ENCODE measurements around the gene GMPPA. TPM values are rescaled to one million over a fixed set of nuclear protein-coding genes. Genes with fewer than 3 reads are reported as not detected.

The GMPPA gene
- total and polyA plus RNA-seq, 4 donors = 19.0 to 29.8 (median 21.4) TPM

GRCh38 chr2:219552382-219553167 is 53.9 kb downstream of the GMPPA start:
- Histone ChIP-seq H3K36me3 (ENCODE audit: control insufficient read depth, insufficient read depth, low read length) (peaks cover 68% of the 10 kb centered on the region), H3K27ac (ENCODE audit: low read depth, low read length) (no peak overlapping the region), H3K9me3 (ENCODE audit: control insufficient read depth, insufficient read depth, low read length) (no peaks in the 10 kb centered on the region), H3K4me3 (ENCODE audit: low read depth, low read length) (peak overlapping the region; percentile 64), H3K27me3 (ENCODE audit: control insufficient read depth, insufficient read depth, low read length) (peaks cover 3% of the 10 kb centered on the region), H3K4me1 (ENCODE audit: control insufficient read depth, insufficient read depth, low read length) (peaks cover 38% of the 10 kb centered on the region)
- WGBS (ENCODE audit: insufficient coverage) = under 1% methylated on average over 99 of the region's 99 CpGs
- DNase-seq (ENCODE audit: low read depth in 4 of 6, low spot score in 6 of 6) = peak in 3 of 6 donors; percentile 83 to 96 (median 94)

- Histone ChIP-seq H3K9me3 (ENCODE audit: control insufficient read depth, insufficient read depth, low read length) (no peaks in the 10 kb centered on the region), H3K27ac (ENCODE audit: low read depth, low read length) (no peak overlapping the region), H3K36me3 (ENCODE audit: control insufficient read depth, insufficient read depth, low read length) (peaks cover 68% of the 10 kb centered on the region), H3K27me3 (ENCODE audit: control insufficient read depth, insufficient read depth, low read length) (peaks cover 3% of the 10 kb centered on the region), H3K4me3 (ENCODE audit: low read depth, low read length) (peak overlapping the region; percentile 64), H3K4me1 (ENCODE audit: control insufficient read depth, insufficient read depth, low read length) (peaks cover 38% of the 10 kb centered on the region)
- WGBS (ENCODE audit: insufficient coverage) = 28% methylated on average over 7 of the region's 7 CpGs
- DNase-seq (ENCODE audit: low read depth in 4 of 6, low spot score in 6 of 6) = no peak
Measured at GRCh38 chr2:219553168-219553417, 54.4 kb downstream of the GMPPA start.

- no peak overlapping the region for H3K4me3 ChIP-seq (ENCODE audit: low read depth, low read length)
- 78% methylated on average over 12 of the region's 12 CpGs for WGBS (ENCODE audit: insufficient coverage)
- peaks cover 3% of the 10 kb centered on the region for H3K27me3 ChIP-seq (ENCODE audit: control insufficient read depth, insufficient read depth, low read length)
- DNase-seq (ENCODE audit: low read depth in 4 of 6, low spot score in 6 of 6) = no peak
- H3K27ac ChIP-seq (ENCODE audit: low read depth, low read length) = no peak overlapping the region
- H3K4me1 ChIP-seq (ENCODE audit: control insufficient read depth, insufficient read depth, low read length) = peaks cover 38% of the 10 kb centered on the region
- H3K36me3 ChIP-seq (ENCODE audit: control insufficient read depth, insufficient read depth, low read length) = peaks cover 68% of the 10 kb centered on the region
- H3K9me3 ChIP-seq (ENCODE audit: control insufficient read depth, insufficient read depth, low read length) = no peaks in the 10 kb centered on the region
Measured at GRCh38 chr2:219553463-219553963, 54.8 kb downstream of the GMPPA start.

GRCh38 chr2:219554350-219554749 is 55.7 kb downstream of the GMPPA start:
- Histone ChIP-seq H3K27me3 (ENCODE audit: control insufficient read depth, insufficient read depth, low read length) (peaks cover 3% of the 10 kb centered on the region), H3K4me1 (ENCODE audit: control insufficient read depth, insufficient read depth, low read length) (peaks cover 38% of the 10 kb centered on the region), H3K9me3 (ENCODE audit: control insufficient read depth, insufficient read depth, low read length) (no peaks in the 10 kb centered on the region), H3K27ac (ENCODE audit: low read depth, low read length) (no peak overlapping the region), H3K4me3 (ENCODE audit: low read depth, low read length) (no peak overlapping the region), H3K36me3 (ENCODE audit: control insufficient read depth, insufficient read depth, low read length) (peaks cover 64% of the 10 kb centered on the region)
- WGBS (ENCODE audit: insufficient coverage) = 93% methylated on average over 11 of the region's 15 CpGs
- DNase-seq (ENCODE audit: low read depth in 4 of 6, low spot score in 6 of 6) = no peak

GRCh38 chr2:219555956-219556355 is 57.3 kb downstream of the GMPPA start:
- Histone ChIP-seq H3K27ac (ENCODE audit: low read depth, low read length) (no peak overlapping the region), H3K36me3 (ENCODE audit: control insufficient read depth, insufficient read depth, low read length) (peaks cover 53% of the 10 kb centered on the region), H3K4me1 (ENCODE audit: control insufficient read depth, insufficient read depth, low read length) (peaks cover 33% of the 10 kb centered on the region), H3K9me3 (ENCODE audit: control insufficient read depth, insufficient read depth, low read length) (no peaks in the 10 kb centered on the region), H3K4me3 (ENCODE audit: low read depth, low read length) (no peak overlapping the region), H3K27me3 (ENCODE audit: control insufficient read depth, insufficient read depth, low read length) (peaks cover 3% of the 10 kb centered on the region)
- DNase-seq (ENCODE audit: low read depth in 4 of 6, low spot score in 6 of 6) = no peak
- 96% methylated on average over 12 of the region's 20 CpGs for WGBS (ENCODE audit: insufficient coverage)

GRCh38 chr2:219556413-219556812 is 57.7 kb downstream of the GMPPA start:
- no peak overlapping the region for H3K4me3 ChIP-seq (ENCODE audit: low read depth, low read length)

More at GRCh38 chr2:219556413-219556812, 57.7 kb downstream of the GMPPA start:
- Histone ChIP-seq H3K4me1 (ENCODE audit: control insufficient read depth, insufficient read depth, low read length) (peaks cover 33% of the 10 kb centered on the region), H3K9me3 (ENCODE audit: control insufficient read depth, insufficient read depth, low read length) (no peaks in the 10 kb centered on the region), H3K27ac (ENCODE audit: low read depth, low read length) (no peak overlapping the region), H3K36me3 (ENCODE audit: control insufficient read depth, insufficient read depth, low read length) (peaks cover 55% of the 10 kb centered on the region), H3K27me3 (ENCODE audit: control insufficient read depth, insufficient read depth, low read length) (peaks cover 1% of the 10 kb centered on the region)
- WGBS (ENCODE audit: insufficient coverage) = 92% methylated on average over 19 of the region's 19 CpGs
- DNase-seq (ENCODE audit: low read depth in 4 of 6, low spot score in 6 of 6) = no peak

Small RNA genes lying within 50 kb of the gene (small RNA-seq; reads per million reads assigned to genes)
- not detected for gene MIR3132 (ENCODE audit: low replicate concordance)

Other genes starting within 250 kb of the GMPPA start
- 1 to 10 TPM in 1 of 2 donors, not detected in 1; 1.5 TPM for gene TUBA4B, start 245.6 kb upstream of the GMPPA start, total RNA-seq
- gene TUBA4B, start 245.6 kb upstream of the GMPPA start, polyA plus RNA-seq (ENCODE audit: insufficient read length in 2 of 2) = under 1 TPM; 0.38 to 0.39 TPM
- 10 to 100 TPM; 14.3 to 43.9 TPM for gene TUBA4A, start 245.0 kb upstream of the GMPPA start, total RNA-seq
- gene TUBA4A, start 245.0 kb upstream of the GMPPA start, polyA plus RNA-seq (ENCODE audit: insufficient read length in 2 of 2) = 10 to 100 TPM; 73.6 to 84.9 TPM
- gene DNAJB2, start 219.5 kb upstream of the GMPPA start, total RNA-seq = 100 to 1,000 TPM in 1 of 2 donors, 10 to 100 TPM in 1; 81.5 to 101 TPM
- gene DNAJB2, start 219.5 kb upstream of the GMPPA start, polyA plus RNA-seq (ENCODE audit: insufficient read length in 2 of 2) = 100 to 1,000 TPM; 163 to 186 TPM
- gene PTPRN, start 189.5 kb upstream of the GMPPA start, total RNA-seq = 10 to 100 TPM; 12.6 to 67.3 TPM
- gene PTPRN, start 189.5 kb upstream of the GMPPA start, polyA plus RNA-seq (ENCODE audit: insufficient read length in 2 of 2) = 10 to 100 TPM; 72.2 to 88.1 TPM
- 1 to 10 TPM; 1.1 to 2.8 TPM for gene RESP18, start 166.1 kb upstream of the GMPPA start, total RNA-seq
- 1 to 10 TPM; 6.6 to 7.0 TPM for gene RESP18, start 166.1 kb upstream of the GMPPA start, polyA plus RNA-seq (ENCODE audit: insufficient read length in 2 of 2)
- 10 to 100 TPM; 25.6 to 40.8 TPM for gene DNPEP, start 111.0 kb upstream of the GMPPA start, total RNA-seq
- 10 to 100 TPM; 40.2 to 57.2 TPM for gene DNPEP, start 111.0 kb upstream of the GMPPA start, polyA plus RNA-seq (ENCODE audit: insufficient read length in 2 of 2)
- gene DES, start 80.5 kb upstream of the GMPPA start, total RNA-seq = 1 to 10 TPM; 4.8 to 5.5 TPM
- gene DES, start 80.5 kb upstream of the GMPPA start, polyA plus RNA-seq (ENCODE audit: insufficient read length in 2 of 2) = 1 to 10 TPM; 3.5 to 8.8 TPM
- gene SPEG, start 64.0 kb upstream of the GMPPA start, total RNA-seq = 10 to 100 TPM; 12.2 to 20.8 TPM
- 10 to 100 TPM; 71.1 to 84.2 TPM for gene SPEG, start 64.0 kb upstream of the GMPPA start, polyA plus RNA-seq (ENCODE audit: insufficient read length in 2 of 2)
- 10 to 100 TPM in 1 of 2 donors, 1 to 10 TPM in 1; 8.2 to 18.8 TPM for gene ASIC4, start 15.6 kb downstream of the GMPPA start, total RNA-seq
- 10 to 100 TPM; 36.4 to 47.2 TPM for gene ASIC4, start 15.6 kb downstream of the GMPPA start, polyA plus RNA-seq (ENCODE audit: insufficient read length in 2 of 2)
- 10 to 100 TPM; 61.2 to 84.5 TPM for gene CHPF, start 44.9 kb downstream of the GMPPA start, total RNA-seq
- gene CHPF, start 44.9 kb downstream of the GMPPA start, polyA plus RNA-seq (ENCODE audit: insufficient read length in 2 of 2) = 10 to 100 TPM; 68.8 to 86.6 TPM
- gene TMEM198, start 45.1 kb downstream of the GMPPA start, total RNA-seq = 1 to 10 TPM; 4.7 to 5.3 TPM
- gene TMEM198, start 45.1 kb downstream of the GMPPA start, polyA plus RNA-seq (ENCODE audit: insufficient read length in 2 of 2) = 10 to 100 TPM; 18.7 to 19.0 TPM
- gene OBSL1, start 72.6 kb downstream of the GMPPA start, total RNA-seq = 100 to 1,000 TPM in 1 of 2 donors, 10 to 100 TPM in 1; 53.3 to 145 TPM
- gene OBSL1, start 72.6 kb downstream of the GMPPA start, polyA plus RNA-seq (ENCODE audit: insufficient read length in 2 of 2) = 100 to 1,000 TPM; 148 to 178 TPM
- gene INHA, start 73.4 kb downstream of the GMPPA start, total RNA-seq = 1 to 10 TPM in 1 of 2 donors, under 1 TPM in 1; 0.10 to 1.4 TPM
- 1 to 10 TPM; 2.2 to 5.1 TPM for gene INHA, start 73.4 kb downstream of the GMPPA start, polyA plus RNA-seq (ENCODE audit: insufficient read length in 2 of 2)
- gene STK11IP, start 99.0 kb downstream of the GMPPA start, total RNA-seq = 10 to 100 TPM; 23.4 to 29.7 TPM
- gene STK11IP, start 99.0 kb downstream of the GMPPA start, polyA plus RNA-seq (ENCODE audit: insufficient read length in 2 of 2) = 10 to 100 TPM; 40.6 to 53.9 TPM
- gene SLC4A3, start 128.7 kb downstream of the GMPPA start, total RNA-seq = 10 to 100 TPM; 17.0 to 18.7 TPM
- 10 to 100 TPM; 56.8 to 61.3 TPM for gene SLC4A3, start 128.7 kb downstream of the GMPPA start, polyA plus RNA-seq (ENCODE audit: insufficient read length in 2 of 2)

Measured in spinal cord (tissue), 10 donors.